HepG2 (cell line): ENCODE measurements around the gene ERMAP. TPM values are rescaled to one million over a fixed set of nuclear protein-coding genes. Genes with fewer than 3 reads are reported as not detected.

ENCODE experiments used
- ATAC-seq: fragments of 200-7000 bp; cut with Tn5 transposase; 3 replicates; pipeline ENCODE4 v1.9.1; 2020; ENCODE audit warnings: mild to moderate bottlenecking, moderate library complexity
- BruUV-seq: library from RNA; stranded (reverse); fragments of 400-500 nt; replicated peaks from 2 replicates; lab custom pipeline; 2021; lab: Mats Ljungman, UMichigan
- CTCF ChIA-PET: fragments of 300-600 bp; formaldehyde crosslinking; extraction: SDS; loops from one replicate; lab custom pipeline; 2021; ENCODE audit warnings: low total read pairs, inconsistent platforms, low intra/inter-chr PET ratio; lab: Yijun Ruan, JAX
- POLR2A ChIA-PET: fragments of 350-600 bp; sonication (Branson Sonifier 250); formaldehyde crosslinking; loops from one replicate; lab custom pipeline; 2020; ENCODE audit warnings: antibody characterized with exemption, inconsistent platforms; lab: Yijun Ruan, JAX
- DNase-seq: peaks from one replicate; pipeline ENCODE4 v3.0.0-alpha.2; 2015; ENCODE audit warnings: low spot score
- FAIRE-seq: peaks from 3 replicates; lab custom pipeline; 2011; peaks lifted over from hg19 to GRCh38; lab: Jason Lieb, UNC
- H2AFZ ChIP-seq: one replicate; pipeline ENCODE4 v1.6.1; 2011; ENCODE audit warnings: low read length, inconsistent platforms
- H3K27ac ChIP-seq: fragments of 300-600 bp; 3 replicates; pipeline ENCODE4 v1.8.0; 2011; ENCODE audit warnings: mixed run types, mild to moderate bottlenecking, mixed read lengths, low read length, inconsistent platforms; ENCODE audit not compliant: insufficient read depth; ENCODE audit errors: extremely low read length
- H3K27me3 ChIP-seq, 2 experiments: fragments of 200-600 bp in 1 of 2; 2 replicates in 1 of 2; 3 replicates in 1 of 2; pipeline versions ENCODE4 v1.6.0 to v1.8.0; 2011; ENCODE audit warnings: low read length in 2 of 2, mild to moderate bottlenecking in 2 of 2, moderate library complexity in 2 of 2, inconsistent platforms in 1 of 2; ENCODE audit not compliant: insufficient read depth in 2 of 2, control insufficient read depth in 1 of 2
- H3K36me3 ChIP-seq, 2 experiments: fragments of 200-600 bp in 1 of 2; replicated peaks in 1 of 2; 2 replicates in 1 of 2; 3 replicates in 1 of 2; pipeline versions ENCODE4 v1.5.1 to v1.8.0; 2011; ENCODE audit warnings: low read length in 2 of 2, inconsistent platforms in 1 of 2; ENCODE audit not compliant: insufficient read depth in 2 of 2, control insufficient read depth in 1 of 2
- H3K4me1 ChIP-seq: 2 replicates; pipeline ENCODE4 v1.5.1; 2012; ENCODE audit warnings: low read length, inconsistent platforms; ENCODE audit not compliant: insufficient read depth
- H3K4me2 ChIP-seq: 2 replicates; pipeline ENCODE4 v1.6.0; 2011; ENCODE audit warnings: low read depth, low read length, inconsistent platforms
- H3K4me3 ChIP-seq, 3 experiments: fragments of 200-600 bp in 1 of 3; sonication (generic), shearing (Covaris generic) in 1 of 3; replicated peaks in 1 of 3; 2 replicates each; pipeline ENCODE4 v1.5.1; 2011 to 2016; ENCODE audit warnings: low read length in 3 of 3, inconsistent platforms in 2 of 3, low read depth in 2 of 3, mild to moderate bottlenecking in 2 of 3, control low read depth in 1 of 3, mixed read lengths in 1 of 3; ENCODE audit not compliant: insufficient read depth in 1 of 3
- H3K79me2 ChIP-seq: one replicate; pipeline ENCODE4 v1.6.1; 2011; ENCODE audit warnings: low read length, inconsistent platforms; ENCODE audit not compliant: insufficient read depth
- H3K9ac ChIP-seq: 2 replicates; pipeline ENCODE4 v1.6.0; 2011; ENCODE audit warnings: mild to moderate bottlenecking, low read depth, low read length, inconsistent platforms; ENCODE audit not compliant: insufficient read depth
- H3K9me3 ChIP-seq: 2 replicates; pipeline ENCODE4 v1.5.1; 2012; ENCODE audit warnings: mild to moderate bottlenecking, low read length
- H4K20me1 ChIP-seq: 2 replicates; pipeline ENCODE4 v1.6.0; 2011; ENCODE audit warnings: inconsistent platforms, mild to moderate bottlenecking, low read length, moderate library complexity; ENCODE audit not compliant: insufficient read depth
- AFF4 ChIP-seq: sonication (generic); formaldehyde crosslinking; IDR thresholded peaks from 2 replicates; pipeline ENCODE4 v1.4.0; 2020; ENCODE audit warnings: missing genetic modification reagents
- ERF ChIP-seq: IDR thresholded peaks from 2 replicates; pipeline ENCODE4 v1.6.1; 2018; ENCODE audit warnings: missing biosample characterization, missing genetic modification reagents
- EZH2 ChIP-seq: conservative IDR thresholded peaks from 2 replicates; pipeline ENCODE4 v1.6.1; 2012; ENCODE audit warnings: mild to moderate bottlenecking, low read depth, low read length, moderate library complexity
- FLYWCH1 ChIP-seq: sonication (generic); formaldehyde crosslinking; IDR thresholded peaks from 2 replicates; pipeline ENCODE4 v1.8.1; 2023; ENCODE audit warnings: mild to moderate bottlenecking, missing genetic modification reagents
- MTERF4 ChIP-seq: sonication (generic); formaldehyde crosslinking; IDR thresholded peaks from 2 replicates; pipeline ENCODE4 v1.8.0; 2023; ENCODE audit warnings: mild to moderate bottlenecking, missing genetic modification reagents
- THAP7 ChIP-seq: sonication (generic); formaldehyde crosslinking; IDR thresholded peaks from 2 replicates; pipeline ENCODE4 v1.8.1; 2023; ENCODE audit warnings: mild to moderate bottlenecking, missing genetic modification reagents
- ZNF251 ChIP-seq: sonication (generic); formaldehyde crosslinking; IDR thresholded peaks from 2 replicates; pipeline ENCODE4 v1.9.0; 2021; ENCODE audit warnings: mild to moderate bottlenecking, missing genetic modification reagents
- ZNF263 ChIP-seq: sonication (generic); formaldehyde crosslinking; IDR thresholded peaks from 2 replicates; pipeline ENCODE4 v1.4.0; 2020; ENCODE audit warnings: missing genetic modification reagents
- ZNF3 ChIP-seq: IDR thresholded peaks from 2 replicates; pipeline ENCODE4 v1.7.0; 2017; ENCODE audit warnings: inconsistent platforms
- ZNF407 ChIP-seq: sonication (generic); formaldehyde crosslinking; IDR thresholded peaks from one replicate; pipeline ENCODE4 v1.5.1; 2020; ENCODE audit warnings: mild to moderate bottlenecking, missing genetic modification reagents; ENCODE audit errors: not compliant biosample characterization
- ZNF543 ChIP-seq: sonication (generic); formaldehyde crosslinking; IDR thresholded peaks from 2 replicates; pipeline ENCODE4 v1.4.0; 2020; ENCODE audit warnings: mild to moderate bottlenecking, missing genetic modification reagents
- ZNF589 ChIP-seq: sonication (generic); formaldehyde crosslinking; conservative IDR thresholded peaks from 2 replicates; pipeline ENCODE4 v1.8.0; 2022; ENCODE audit warnings: mild to moderate bottlenecking, moderate library complexity, missing genetic modification reagents
- WGBS: methylation state at CpG from one replicate; pipeline ENCODE4 v1.1.6; 2017; ENCODE audit warnings: low lambda C conversion rate; 5-methylcytosine and 5-hydroxymethylcytosine counted together
- in situ Hi-C: cut with HindIII; loops from 2 replicates; pipeline ENCODE4 v1.10.0; 2017; ENCODE audit warnings: low pct_unique_long_range_greater_than_20kb; ENCODE audit not compliant: extremely low pct_ligation_motif_present
- intact Hi-C: fragments of 100-400 bp; cut with micrococcal nuclease; formaldehyde crosslinking; loops from one replicate; pipeline ENCODE4 v1.10.0; 2022; ENCODE audit not compliant: unreplicated experiment
- polyA plus RNA-seq, 8 experiments: library from polyadenylated mRNA; depleted of rRNA in 3 of 8; stranded (reverse) in 7 of 8; unstranded in 1 of 8; fragments of >200 nt; fragmentation: Illumina TruSeq in 4 of 8; extraction: Trizol in 4 of 8; gene quantifications; 2 replicates each; pipeline versions ENCODE4 v1.2.1 to v1.2.3, GENCODE V29; 2011 to 2016; ENCODE audit warnings: low read depth in 4 of 8, missing spikeins in 1 of 8, mixed read lengths in 1 of 8; ENCODE audit not compliant: insufficient read depth in 1 of 8
- total RNA-seq, 5 experiments: library from RNA; depleted of rRNA; stranded (reverse); fragments of >200 nt; fragmentation: Illumina TruSeq; extraction: Trizol; gene quantifications; 2 replicates each; pipeline ENCODE4 v1.2.3, GENCODE V29; 2016; ENCODE audit warnings: low read depth in 1 of 5

ERMAP gene
- total and polyA plus RNA-seq, 2 of the 13 experiments (the other 11 are each of a cell fraction or from before 2014, with no cell fraction given): 2.2 to 4.4 TPM

- Histone ChIP-seq H3K4me2 (no peak overlapping the region), H3K4me1 (no peaks in the 10 kb centered on the region), H3K9ac (no peak overlapping the region), H3K4me3 (no peak overlapping the region), H4K20me1 (no peaks in the 10 kb centered on the region), H3K27ac (no peak overlapping the region), H3K27me3 (no peaks in the 10 kb centered on the region), H3K79me2 (no peaks in the 10 kb centered on the region), H3K9me3 (no peaks in the 10 kb centered on the region), H2AFZ (no peak overlapping the region), H3K36me3 (peaks cover 0 to 6% of the 10 kb centered on the region in 2 experiments; a peak in 1 of 5 replicates)
- DNase-seq (no peak), FAIRE-seq (no peak), ATAC-seq (no peak; the same call in 2 of the 3 replicates)
- 91% methylated on average over 5 of the region's 5 CpGs for WGBS
- in situ Hi-C loops: no loop called here
- intact Hi-C loops: no loop called here
- CTCF ChIA-PET: no interaction called here
- BruUV-seq: no TSS peak
- POLR2A ChIA-PET: no interaction called here
- no peak for TF ChIP-seq ZNF263 (CRISPR knock-in tag)
- no peak for TF ChIP-seq ZNF3
- no peak for TF ChIP-seq ZNF589 (CRISPR knock-in tag)
- no peak for TF ChIP-seq FLYWCH1 (CRISPR knock-in tag)
- no peak for TF ChIP-seq ZNF543 (CRISPR knock-in tag)
- no peak for TF ChIP-seq THAP7 (CRISPR knock-in tag)
- TF ChIP-seq AFF4: no peak
- no peak for TF ChIP-seq ZNF251 (CRISPR knock-in tag)
- TF ChIP-seq ERF: no peak
- TF ChIP-seq ZNF407 (CRISPR knock-in tag): no peak
- TF ChIP-seq EZH2: no peak
- TF ChIP-seq MTERF4 (CRISPR knock-in tag): no peak
These were observed 30.8 kb upstream of the ERMAP start for GRCh38 chr1:42786097-42786496.
